Activated effector memory CD4-positive, alpha-beta T cell treated with Interleukin-2 at 50 U/mL for 16 hours (primary cell): ENCODE data around the gene RPH3AL.

Source experiments
- DNase-seq: peaks from one replicate; pipeline ENCODE4 v3.0.0-alpha.2; 2020

The RPH3AL gene

DNA sequence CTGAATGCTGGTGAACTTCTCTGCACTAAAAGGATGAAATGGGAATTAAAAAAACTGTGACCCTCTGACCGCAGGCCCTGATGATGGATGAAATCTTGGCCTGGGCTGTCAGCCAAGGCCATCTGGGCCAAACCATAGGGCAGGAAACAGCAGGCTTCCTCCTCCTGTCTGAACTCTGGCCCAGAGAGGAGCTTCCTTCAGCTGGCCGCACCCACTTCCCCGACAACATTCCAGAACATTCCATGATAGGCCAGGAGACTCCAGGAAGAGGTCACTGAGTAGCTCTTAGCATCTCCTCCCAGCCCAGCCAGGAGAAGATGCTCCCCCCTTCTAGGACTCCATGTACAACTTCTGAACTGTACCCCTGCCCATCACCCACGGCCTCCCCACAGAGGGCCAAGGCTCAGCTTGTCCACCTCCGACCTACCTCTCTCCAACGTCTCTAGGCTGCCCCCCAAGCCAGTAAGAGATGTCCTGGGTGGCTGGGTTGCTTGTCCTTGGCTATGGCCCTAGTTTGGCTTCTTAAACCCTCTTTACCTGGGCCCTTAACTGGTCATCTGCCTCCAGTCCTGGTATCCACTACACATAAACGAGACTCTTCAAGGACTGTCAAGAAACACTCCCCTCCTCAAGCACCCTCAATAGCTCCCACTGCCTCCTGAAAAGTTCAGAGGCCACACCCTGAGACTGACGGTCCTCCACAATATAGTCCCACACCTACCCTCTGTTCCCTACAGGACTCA is 1.7 kb downstream of the RPH3AL start:
- no peak for DNase-seq

DNA sequence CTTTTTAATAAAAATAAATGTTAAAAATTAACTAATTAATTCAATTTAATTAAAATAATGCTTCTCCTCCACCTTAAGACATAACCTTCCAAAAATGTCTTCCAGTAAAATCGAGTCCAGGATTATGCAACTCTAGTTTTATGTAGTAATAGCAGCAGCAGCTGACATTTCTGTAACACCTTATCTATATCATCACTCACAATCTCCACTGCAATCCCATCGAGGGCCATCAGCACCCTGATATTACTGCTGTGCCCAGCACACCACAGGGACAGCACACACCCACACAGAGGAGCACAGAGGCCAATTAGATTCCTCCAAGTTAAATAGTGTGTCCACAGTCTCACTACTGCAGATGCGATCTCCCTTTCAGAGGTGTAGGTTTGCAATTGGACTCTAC is 2.9 kb downstream of the RPH3AL start:
- DNase-seq = no peak

DNA sequence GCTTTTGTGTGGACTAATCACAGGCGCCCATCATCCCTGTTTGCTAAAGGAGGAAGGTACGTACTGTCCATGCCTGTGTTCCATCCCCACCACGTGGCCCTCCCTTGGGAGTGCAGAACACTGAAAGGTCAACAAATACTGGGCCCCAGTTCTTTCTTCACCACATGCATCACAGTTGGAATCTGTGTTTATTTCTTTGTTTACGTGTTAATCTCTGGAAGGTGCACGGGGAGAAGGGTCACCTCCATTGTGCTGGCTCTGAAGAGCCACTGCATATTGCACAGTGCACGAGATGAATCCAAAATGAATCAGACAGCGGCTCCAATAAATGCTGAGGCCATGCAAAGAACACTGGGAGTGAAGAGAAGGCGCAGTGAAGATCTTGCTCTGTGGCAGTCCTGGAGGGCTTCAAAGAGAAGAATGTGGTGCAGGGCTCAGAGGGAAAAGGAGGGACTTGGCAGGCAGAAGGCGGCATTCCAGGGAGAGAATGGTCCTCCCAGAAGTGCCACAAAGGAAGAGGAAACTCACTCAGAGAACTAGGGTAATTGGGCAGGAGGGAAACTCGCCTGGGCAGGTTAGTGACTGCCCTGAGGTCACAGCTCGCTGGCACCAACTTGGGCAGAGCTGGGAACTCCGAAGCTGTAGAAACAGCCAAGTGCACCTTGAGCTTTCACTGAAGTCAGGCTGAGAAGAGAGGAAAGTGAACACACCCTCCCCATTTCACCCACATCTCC is 3.7 kb downstream of the RPH3AL start:
- no peak for DNase-seq

- DNase-seq = no peak
Observed at GRCh38 chr17:348012-348411, 4.6 kb downstream of the RPH3AL start.

DNA sequence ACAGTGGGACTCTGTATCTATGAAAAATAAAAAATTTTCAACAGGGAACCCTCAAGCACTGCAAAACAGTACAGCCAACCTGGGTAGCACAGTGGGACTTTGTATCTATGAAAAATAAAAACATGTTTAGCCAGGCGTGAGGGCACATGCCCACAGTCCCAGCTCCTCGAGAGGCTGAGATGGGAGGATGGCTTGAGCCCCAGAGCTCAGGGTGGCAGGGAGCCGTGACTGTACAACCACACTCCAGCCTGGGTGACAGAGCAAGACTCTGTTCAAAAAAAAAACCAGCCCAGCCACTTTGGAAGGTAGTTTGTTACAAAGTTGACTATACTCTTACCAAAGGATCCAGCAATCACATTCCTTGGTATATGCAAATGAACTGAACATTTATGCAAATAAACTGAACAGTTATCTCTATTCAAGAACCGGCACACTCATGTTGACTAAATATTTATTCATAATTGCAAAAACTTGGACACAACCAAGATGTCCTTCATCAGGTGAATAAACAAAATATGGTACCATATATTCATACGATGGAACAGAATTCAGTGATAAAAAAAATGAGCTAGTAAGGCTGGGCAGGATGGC is 5.2 kb downstream of the RPH3AL start:
- DNase-seq = no peak

DNA sequence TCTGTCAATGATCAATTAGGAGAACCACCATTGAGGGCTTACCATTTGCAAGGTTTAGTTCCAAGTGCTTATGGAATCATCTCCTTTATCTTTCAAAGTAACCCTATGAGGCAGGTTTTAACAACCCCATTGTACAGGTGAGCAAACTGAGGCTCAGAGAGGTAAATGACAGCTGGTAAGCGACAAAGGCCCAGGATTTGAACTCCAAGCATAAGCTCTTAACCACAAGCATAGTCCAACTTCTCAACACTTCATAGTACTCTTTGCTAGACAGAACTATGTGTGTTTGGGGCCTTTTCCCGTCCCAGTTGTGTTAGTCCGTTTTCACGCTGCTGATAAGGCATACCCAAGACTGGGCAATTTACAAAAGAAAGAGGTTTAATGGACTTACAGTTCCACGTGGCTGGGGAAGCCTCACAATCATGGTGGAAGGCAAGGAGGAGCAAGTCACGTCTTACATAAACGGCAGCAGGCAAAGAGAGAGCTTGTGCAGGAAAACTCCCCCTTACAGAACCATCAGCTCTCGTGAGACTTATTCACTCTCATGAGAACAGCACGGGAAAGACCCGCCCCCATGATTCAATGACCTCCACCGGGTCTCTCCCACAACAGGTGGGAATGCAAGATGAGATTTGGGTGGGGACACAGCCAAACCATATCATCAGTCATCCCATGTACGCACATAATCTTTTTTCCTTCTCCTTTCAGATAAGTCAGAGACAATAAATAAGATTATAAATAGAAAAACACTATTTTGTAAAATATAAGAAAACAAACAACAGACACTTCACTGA is 6.4 kb downstream of the RPH3AL start:
- no peak for DNase-seq

- DNase-seq = no peak
Observed at GRCh38 chr17:345261-345660, 7.3 kb downstream of the RPH3AL start.

- no peak for DNase-seq
Observed at GRCh38 chr17:343875-344752, 8.5 kb downstream of the RPH3AL start.

DNA sequence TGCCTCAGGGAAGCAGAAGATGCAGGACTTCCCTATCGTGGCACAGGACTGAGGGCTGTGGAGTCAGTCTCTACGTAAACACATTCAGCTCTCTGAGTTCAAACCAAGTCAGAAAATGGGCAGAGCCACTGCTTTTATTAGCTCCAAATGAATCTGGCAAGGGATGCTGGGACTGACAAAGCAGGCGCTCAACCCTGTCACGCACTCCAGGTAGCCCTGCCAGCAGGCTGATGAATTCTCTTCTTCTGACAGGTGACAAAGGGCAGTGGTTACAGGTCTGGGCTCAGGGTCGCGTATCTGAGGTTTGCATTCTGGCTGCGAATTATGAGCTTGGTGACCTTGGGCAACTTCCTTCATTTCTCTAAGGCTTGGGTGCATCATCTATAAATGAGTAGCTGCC is 9.4 kb downstream of the RPH3AL start:
- no peak for DNase-seq

GRCh38 chr17:340074-340473 is 12.5 kb downstream of the RPH3AL start:
- no peak for DNase-seq

GRCh38 chr17:339193-340061 is 13.2 kb downstream of the RPH3AL start:
- no peak for DNase-seq

DNA sequence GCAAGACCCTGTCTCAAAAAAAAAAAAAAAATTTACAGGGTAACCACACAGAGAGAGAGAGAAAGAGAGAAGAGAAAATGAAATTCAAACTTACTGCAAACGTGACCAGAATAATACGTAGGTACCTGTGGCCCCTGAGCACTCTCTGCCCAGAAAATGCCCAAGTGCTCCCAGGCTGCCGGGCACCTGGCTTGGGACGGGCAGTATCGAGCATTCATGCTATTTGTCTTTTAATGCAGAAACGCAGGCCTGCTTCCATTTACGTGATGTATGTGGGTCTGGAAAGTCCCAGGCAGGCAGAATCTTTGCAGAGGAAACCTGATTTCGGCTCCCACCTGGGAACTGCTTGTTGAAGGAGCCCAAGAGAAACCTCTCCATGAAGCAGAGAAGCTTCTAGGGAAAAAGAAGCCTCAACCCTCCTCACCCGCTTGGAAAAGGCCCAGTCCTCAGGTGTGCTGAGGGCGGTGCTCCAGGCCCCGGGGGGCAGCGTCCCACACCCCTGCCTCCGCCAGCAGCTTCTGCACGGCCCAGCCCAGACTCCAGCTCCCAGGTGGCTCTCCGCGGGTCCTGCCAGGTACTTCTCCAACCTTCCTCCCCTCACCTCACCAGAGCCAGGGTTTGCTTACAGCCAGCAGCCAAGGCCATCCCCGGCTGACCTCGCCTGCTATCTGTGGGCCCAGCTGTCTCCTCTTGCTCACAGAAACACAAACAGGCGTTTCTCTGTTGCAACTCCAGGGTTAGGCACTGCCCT is 14.0 kb downstream of the RPH3AL start:
- no peak for DNase-seq

GRCh38 chr17:337866-338265 is 14.7 kb downstream of the RPH3AL start:
- DNase-seq = no peak

DNA sequence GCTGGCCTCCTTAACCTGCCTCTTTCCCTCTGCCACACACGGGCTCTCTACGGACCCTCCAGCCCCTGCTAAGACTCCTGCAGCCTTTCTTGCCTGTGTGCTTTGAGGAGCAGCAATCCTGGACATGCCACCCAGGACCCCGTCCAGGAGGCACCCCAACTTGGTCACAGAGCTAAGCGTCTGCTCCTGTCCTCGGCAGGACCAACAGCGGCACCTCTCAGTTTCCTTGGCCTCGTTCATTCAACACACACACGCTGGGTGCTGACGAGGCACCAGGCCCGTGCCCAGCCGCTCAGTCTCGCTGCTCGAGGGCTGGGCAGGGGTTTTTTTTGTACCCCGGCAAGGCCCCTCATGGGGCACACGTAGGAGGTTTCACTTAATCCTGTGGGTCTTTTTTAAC is 15.2 kb downstream of the RPH3AL start:
- DNase-seq = no peak

DNA sequence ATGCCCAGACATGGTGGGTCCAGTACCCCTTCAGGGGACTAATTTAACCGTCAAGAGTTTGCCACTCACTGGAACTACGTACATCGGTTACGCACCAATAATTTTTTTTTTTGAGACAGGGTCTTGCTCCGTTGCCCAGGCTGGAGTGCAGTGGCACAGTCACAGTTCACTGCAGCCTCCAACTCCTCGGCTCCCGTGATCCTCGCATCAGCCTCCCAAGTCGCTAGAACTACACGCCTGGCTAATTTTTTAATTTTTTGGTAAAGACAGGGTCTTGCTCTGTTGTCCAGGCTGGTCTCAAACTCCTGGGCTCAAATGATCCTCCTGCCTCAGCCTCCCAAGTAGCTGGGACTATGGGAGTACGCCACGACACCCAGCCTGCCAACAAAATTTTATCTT is 15.6 kb downstream of the RPH3AL start:
- DNase-seq = no peak

- DNase-seq = no peak
Observed at GRCh38 chr17:336110-337021, 16.2 kb downstream of the RPH3AL start.

- DNase-seq = no peak
Observed at GRCh38 chr17:335691-336090, 16.9 kb downstream of the RPH3AL start.

DNA sequence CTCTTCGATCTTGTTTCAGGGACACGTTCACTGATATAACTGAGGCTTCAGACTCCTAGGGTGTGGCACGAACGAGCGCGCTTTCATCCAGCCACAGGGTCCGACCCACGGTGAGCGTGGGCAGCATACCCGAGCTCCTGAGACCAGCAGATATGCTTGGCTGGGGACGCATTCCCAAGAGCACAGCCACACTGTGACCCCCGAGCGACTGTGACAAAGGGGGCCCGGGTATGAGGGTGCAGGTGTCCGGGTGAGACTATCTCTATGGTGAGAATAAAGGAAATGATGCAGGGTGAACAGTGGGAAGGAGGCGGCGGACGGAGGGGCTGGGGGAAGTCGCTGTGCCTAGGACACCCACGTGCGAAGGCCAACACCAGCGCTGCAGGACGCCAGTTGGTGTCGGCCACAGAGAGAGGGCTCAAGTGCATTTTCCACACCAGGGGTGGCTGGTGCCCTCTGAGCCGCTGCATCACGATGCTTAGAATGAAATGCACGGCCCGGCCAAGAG is 17.6 kb downstream of the RPH3AL start:
- no peak for DNase-seq
